Activated T-helper 1 cell treated with anti-CD3 and anti-CD28 coated beads, Interleukin-12 subunit alpha, Interleukin-12 subunit beta, Interleukin-2, Interleukin-4 antibody, amounts not matched to agents 30 ng/mL and 10 ng/mL and 1 ng/mL, durations not matched to agents 14 hours and 24 hours and 36 hours (primary cell): ENCODE measurements around the gene ADA. TPM values are rescaled to one million over a fixed set of nuclear protein-coding genes. Genes with fewer than 3 reads are reported as not detected.

Source experiments
- DNase-seq: peaks from one replicate; pipeline ENCODE4 v3.0.0; 2021; ENCODE audit warnings: low spot score
- H3K27ac Mint-ChIP-seq: one replicate; pipeline ENCODE4 v1.8.0; 2021; ENCODE audit warnings: mild to moderate bottlenecking, mixed read lengths
- H3K27me3 Mint-ChIP-seq: one replicate; pipeline ENCODE4 v1.8.0; 2022; ENCODE audit warnings: mild to moderate bottlenecking, moderate library complexity, mixed read lengths; ENCODE audit not compliant: insufficient read depth
- H3K36me3 Mint-ChIP-seq: one replicate; pipeline ENCODE4 v1.8.0; 2021; ENCODE audit warnings: low read depth, mixed read lengths
- H3K4me1 Mint-ChIP-seq: one replicate; pipeline ENCODE4 v1.8.0; 2021; ENCODE audit warnings: low read depth, mixed read lengths
- H3K4me3 Mint-ChIP-seq: one replicate; pipeline ENCODE4 v1.8.0; 2021; ENCODE audit warnings: mild to moderate bottlenecking, moderate library complexity, mixed read lengths
- H3K9me3 Mint-ChIP-seq: one replicate; pipeline ENCODE4 v1.8.0; 2021; ENCODE audit warnings: mixed read lengths
- intact Hi-C: fragments of 100-400 bp; cut with micrococcal nuclease; formaldehyde crosslinking; loops from one replicate; pipeline ENCODE4 v1.15.1; 2024
- total RNA-seq: library from RNA; stranded (reverse); gene quantifications from 2 replicates; pipeline ENCODE4 v1.2.3, GENCODE V29; 2022

The ADA gene
- total RNA-seq, 1 donor from 2014 or later = 45.1 TPM

DNA sequence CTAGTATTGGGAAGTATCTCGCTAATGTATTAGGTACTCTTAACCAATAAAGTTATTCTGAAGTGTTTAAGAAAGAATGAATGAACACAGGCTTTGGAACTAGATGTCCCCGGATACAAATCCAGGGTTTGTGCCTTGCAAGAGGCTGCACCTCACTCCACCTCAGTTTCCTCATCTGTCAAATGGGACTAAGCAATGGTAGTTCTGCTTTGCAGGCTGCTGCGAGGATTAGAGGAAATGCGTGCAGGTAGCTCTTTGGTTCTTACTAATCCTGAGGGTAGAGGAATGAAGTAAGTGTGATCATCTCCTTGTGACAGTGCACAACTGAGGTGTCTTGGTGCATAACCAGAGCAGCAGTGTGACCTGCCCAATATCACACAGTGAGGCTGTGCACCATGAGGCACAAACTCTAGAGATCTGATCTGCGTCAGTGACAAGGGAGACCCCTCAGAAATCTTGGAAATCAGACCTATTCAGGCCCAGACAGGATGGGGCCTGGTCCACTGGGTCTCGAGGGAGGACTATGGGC lies 26.7 kb downstream of the ADA start:
- H3K27ac Mint-ChIP-seq = no peak overlapping the region
- H3K9me3 Mint-ChIP-seq = no peaks in the 10 kb centered on the region
- no peaks in the 10 kb centered on the region for H3K4me1 Mint-ChIP-seq
- intact Hi-C loops = no loop called here
- no peak for DNase-seq
- H3K36me3 Mint-ChIP-seq = peaks cover 63% of the 10 kb centered on the region
- H3K27me3 Mint-ChIP-seq = no peaks in the 10 kb centered on the region
- H3K4me3 Mint-ChIP-seq = no peak overlapping the region

- H3K27ac Mint-ChIP-seq = no peak overlapping the region
- intact Hi-C loops = no loop called here
- peaks cover 67% of the 10 kb centered on the region for H3K36me3 Mint-ChIP-seq
- H3K4me1 Mint-ChIP-seq = peaks cover 6% of the 10 kb centered on the region
- no peak overlapping the region for H3K4me3 Mint-ChIP-seq
- no peaks in the 10 kb centered on the region for H3K27me3 Mint-ChIP-seq
- H3K9me3 Mint-ChIP-seq = no peaks in the 10 kb centered on the region
- no peak for DNase-seq
Observed at GRCh38 chr20:44624152-44624551, 27.3 kb downstream of the ADA start.

DNA sequence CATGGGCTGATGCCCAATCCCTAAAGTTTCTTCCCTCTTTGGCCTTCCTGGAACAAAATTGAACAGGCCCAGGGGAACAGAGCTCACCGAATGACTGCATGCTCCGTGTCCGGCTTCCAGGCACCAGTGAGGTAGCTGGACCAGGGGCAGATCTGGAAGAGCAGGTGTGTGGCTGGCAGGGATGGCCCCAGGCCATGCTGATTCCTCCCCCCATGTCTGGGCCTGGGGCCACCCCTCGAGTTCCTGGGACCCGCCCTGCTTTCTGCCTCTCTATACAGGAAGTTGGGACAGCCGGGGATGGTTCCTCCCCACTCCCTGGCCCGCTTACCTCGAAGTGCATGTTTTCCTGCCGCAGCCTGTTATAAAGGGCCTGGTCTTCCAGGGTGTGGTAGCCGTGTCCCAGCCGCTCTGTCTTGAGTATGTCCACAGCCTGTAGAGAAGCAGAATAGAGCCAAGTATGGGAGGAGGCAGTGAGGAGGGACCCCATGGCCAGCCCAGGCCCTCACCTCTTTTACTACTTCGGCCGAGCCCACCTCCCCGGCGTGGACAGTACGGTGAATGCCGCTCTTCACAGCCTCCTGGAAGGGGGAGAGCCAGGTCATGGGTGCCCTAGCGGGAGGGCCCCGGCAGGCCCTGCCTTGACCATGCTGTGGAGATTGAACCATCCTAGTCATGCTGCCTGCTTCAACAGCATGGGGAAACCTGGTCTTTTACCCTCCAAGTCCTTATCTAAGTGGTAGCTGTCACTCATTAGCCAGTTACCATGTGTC lies 28.8 kb downstream of the ADA start:
- peaks cover 17% of the 10 kb centered on the region for H3K4me1 Mint-ChIP-seq
- no peak overlapping the region for H3K27ac Mint-ChIP-seq
- intact Hi-C loops = no loop called here
- DNase-seq = no peak
- H3K36me3 Mint-ChIP-seq = peaks cover 62% of the 10 kb centered on the region
- no peaks in the 10 kb centered on the region for H3K9me3 Mint-ChIP-seq
- no peaks in the 10 kb centered on the region for H3K27me3 Mint-ChIP-seq
- H3K4me3 Mint-ChIP-seq = no peak overlapping the region

DNA sequence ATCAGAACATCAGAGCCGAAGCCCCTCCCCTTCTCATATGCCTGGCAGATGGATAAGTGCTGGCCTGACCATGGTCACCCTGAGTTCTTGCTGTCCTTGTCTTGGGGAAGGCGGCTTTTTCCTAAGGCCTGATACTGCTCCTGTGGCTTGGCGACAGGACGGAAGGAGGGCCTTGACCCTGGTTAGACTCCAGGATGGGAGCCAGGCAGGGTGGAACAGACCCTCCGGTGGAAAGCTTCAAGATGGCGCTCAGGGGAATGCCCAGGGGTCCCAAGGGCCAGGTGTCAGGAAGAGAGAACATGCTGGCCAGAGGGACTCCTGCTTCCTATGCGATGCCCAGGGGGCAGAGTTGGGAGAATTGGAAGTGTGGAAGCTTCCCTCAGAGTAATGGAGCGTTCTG lies 29.6 kb downstream of the ADA start:
- H3K4me1 Mint-ChIP-seq = peaks cover 17% of the 10 kb centered on the region
- no peak for DNase-seq
- H3K4me3 Mint-ChIP-seq = no peak overlapping the region
- no peaks in the 10 kb centered on the region for H3K27me3 Mint-ChIP-seq
- H3K27ac Mint-ChIP-seq = no peak overlapping the region
- intact Hi-C loops = no loop called here
- H3K36me3 Mint-ChIP-seq = peaks cover 58% of the 10 kb centered on the region
- no peaks in the 10 kb centered on the region for H3K9me3 Mint-ChIP-seq

DNA sequence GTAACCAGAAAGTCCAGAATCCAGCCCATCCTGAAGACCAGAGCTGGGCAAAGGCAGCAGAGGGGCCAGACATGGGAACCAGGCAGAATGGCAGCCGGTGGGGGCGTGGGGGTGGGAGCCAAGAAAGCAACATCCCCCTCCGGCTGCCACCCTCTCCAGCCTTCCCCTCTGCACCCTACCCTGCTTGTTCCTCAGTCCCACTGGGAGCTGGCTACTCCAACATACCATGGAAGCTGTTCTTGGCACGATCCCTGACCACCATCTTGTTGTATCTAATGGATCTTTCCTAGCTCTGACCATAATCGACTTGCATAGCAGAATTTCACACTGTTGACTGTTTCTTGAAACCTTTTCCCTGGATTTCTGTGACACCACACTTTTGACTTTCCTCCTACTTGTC lies 30.2 kb downstream of the ADA start:
- no peak overlapping the region for H3K27ac Mint-ChIP-seq
- H3K4me3 Mint-ChIP-seq = no peak overlapping the region
- H3K4me1 Mint-ChIP-seq = peaks cover 19% of the 10 kb centered on the region
- H3K36me3 Mint-ChIP-seq = peaks cover 52% of the 10 kb centered on the region
- no peak for DNase-seq
- no peaks in the 10 kb centered on the region for H3K27me3 Mint-ChIP-seq
- no peaks in the 10 kb centered on the region for H3K9me3 Mint-ChIP-seq
- intact Hi-C loops = no loop called here

DNA sequence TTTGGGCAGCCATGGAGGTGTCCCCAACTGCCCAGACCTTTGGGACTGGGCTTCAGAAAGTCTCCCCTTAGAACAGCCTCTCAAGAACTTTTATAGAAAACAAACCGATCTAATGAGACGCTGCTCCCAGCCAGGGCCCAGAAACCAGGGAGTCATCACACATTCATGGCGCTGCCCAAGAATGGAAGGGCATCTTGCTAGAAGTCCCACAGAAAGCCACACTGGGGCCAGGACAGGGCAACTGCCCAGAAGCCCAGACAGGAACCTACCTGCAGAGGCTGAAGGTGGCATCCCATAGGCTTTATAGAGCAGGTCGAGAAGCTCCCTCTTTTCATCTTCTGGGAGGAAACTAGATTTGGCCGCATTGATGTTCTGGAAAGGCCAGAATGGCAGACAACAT lies 31.5 kb downstream of the ADA start:
- Mint-ChIP-seq H3K27me3 (no peaks in the 10 kb centered on the region), H3K27ac (no peak overlapping the region), H3K4me3 (no peak overlapping the region), H3K36me3 (peaks cover 61% of the 10 kb centered on the region), H3K9me3 (no peaks in the 10 kb centered on the region), H3K4me1 (peaks cover 32% of the 10 kb centered on the region)
- DNase-seq = no peak
- intact Hi-C loops = no loop called here

- no peak for DNase-seq
- H3K9me3 Mint-ChIP-seq = no peaks in the 10 kb centered on the region
- intact Hi-C loops = no loop called here
- peak overlapping the region; percentile 41 for H3K27ac Mint-ChIP-seq
- peaks cover 35% of the 10 kb centered on the region for H3K4me1 Mint-ChIP-seq
- no peak overlapping the region for H3K4me3 Mint-ChIP-seq
- peaks cover 55% of the 10 kb centered on the region for H3K36me3 Mint-ChIP-seq
- no peaks in the 10 kb centered on the region for H3K27me3 Mint-ChIP-seq
Observed at GRCh38 chr20:44619294-44619693, 32.2 kb downstream of the ADA start.

DNA sequence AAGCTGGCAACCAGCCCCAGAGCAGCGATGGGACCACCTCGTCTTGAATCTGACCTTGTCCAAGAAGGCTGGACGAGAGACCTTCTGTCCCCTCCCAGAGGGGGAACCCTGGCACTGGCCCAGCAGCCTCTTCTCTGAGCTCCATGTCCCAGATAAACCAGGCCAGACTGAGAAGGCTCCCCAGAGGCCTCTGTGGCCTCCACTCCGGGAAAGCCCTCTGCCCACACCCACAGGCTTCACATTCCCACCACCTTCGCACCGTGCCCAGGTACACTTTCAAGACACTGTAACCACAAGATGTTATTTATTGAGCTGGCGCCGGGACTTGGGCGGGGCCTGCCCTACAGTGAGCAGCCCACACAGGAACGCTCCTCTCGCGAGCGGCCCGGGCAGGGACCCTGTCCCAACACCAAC lies 33.2 kb downstream of the ADA start:
- Mint-ChIP-seq H3K9me3 (no peaks in the 10 kb centered on the region), H3K4me1 (peaks cover 35% of the 10 kb centered on the region), H3K4me3 (no peak overlapping the region), H3K36me3 (peaks cover 54% of the 10 kb centered on the region), H3K27ac (no peak overlapping the region), H3K27me3 (no peaks in the 10 kb centered on the region)
- DNase-seq = no peak
- intact Hi-C loops = no loop called here

- Mint-ChIP-seq H3K9me3 (no peaks in the 10 kb centered on the region), H3K36me3 (peaks cover 39% of the 10 kb centered on the region), H3K27me3 (no peaks in the 10 kb centered on the region), H3K27ac (peak overlapping the region; percentile 84), H3K4me1 (peaks cover 35% of the 10 kb centered on the region), H3K4me3 (no peak overlapping the region)
- no peak for DNase-seq
- intact Hi-C loops = no loop called here
Observed at GRCh38 chr20:44616604-44616964, 34.9 kb downstream of the ADA start.

GRCh38 chr20:44615876-44616603 lies 35.5 kb downstream of the ADA start:
- DNase-seq = no peak
- Mint-ChIP-seq H3K27ac (peak overlapping the region; percentile 84), H3K36me3 (peaks cover 36% of the 10 kb centered on the region), H3K9me3 (no peaks in the 10 kb centered on the region), H3K4me1 (peaks cover 35% of the 10 kb centered on the region), H3K4me3 (no peak overlapping the region), H3K27me3 (no peaks in the 10 kb centered on the region)
- intact Hi-C loops = no loop called here

GRCh38 chr20:44615169-44615791 lies 36.2 kb downstream of the ADA start:
- Mint-ChIP-seq H3K27me3 (no peaks in the 10 kb centered on the region), H3K36me3 (peaks cover 33% of the 10 kb centered on the region), H3K27ac (peak overlapping the region; percentile 84), H3K4me1 (peaks cover 41% of the 10 kb centered on the region), H3K9me3 (no peaks in the 10 kb centered on the region), H3K4me3 (no peak overlapping the region)
- DNase-seq = no peak
- intact Hi-C loops = no loop called here

GRCh38 chr20:44614525-44614924 lies 37.0 kb downstream of the ADA start:
- no peaks in the 10 kb centered on the region for H3K27me3 Mint-ChIP-seq
- DNase-seq = no peak
- H3K27ac Mint-ChIP-seq = peak overlapping the region; percentile 40
- no peaks in the 10 kb centered on the region for H3K9me3 Mint-ChIP-seq
- no peak overlapping the region for H3K4me3 Mint-ChIP-seq
- H3K36me3 Mint-ChIP-seq = peaks cover 27% of the 10 kb centered on the region
- intact Hi-C loops = loop anchor here (5.0 kb wide), 1 partner anchor 123 kb away; no protein-coding TSS in a partner anchor
- peaks cover 46% of the 10 kb centered on the region for H3K4me1 Mint-ChIP-seq

- Mint-ChIP-seq H3K4me3 (no peak overlapping the region), H3K9me3 (no peaks in the 10 kb centered on the region), H3K4me1 (peaks cover 40% of the 10 kb centered on the region), H3K27me3 (no peaks in the 10 kb centered on the region), H3K36me3 (peaks cover 23% of the 10 kb centered on the region), H3K27ac (peak overlapping the region; percentile 24)
- intact Hi-C loops = loop anchor here (5.0 kb wide), 1 partner anchor 124 kb away; no protein-coding TSS in a partner anchor
- DNase-seq = no peak
Observed at GRCh38 chr20:44613575-44613974, 37.9 kb downstream of the ADA start.
